ENCODE data around the gene ARHGEF37. TPM values are rescaled to one million over a fixed set of nuclear protein-coding genes. Genes with fewer than 3 reads are reported as not detected.

ARHGEF37 gene
- total RNA-seq, 1 experiment from 2014 or later: 0.70 TPM

DNA sequence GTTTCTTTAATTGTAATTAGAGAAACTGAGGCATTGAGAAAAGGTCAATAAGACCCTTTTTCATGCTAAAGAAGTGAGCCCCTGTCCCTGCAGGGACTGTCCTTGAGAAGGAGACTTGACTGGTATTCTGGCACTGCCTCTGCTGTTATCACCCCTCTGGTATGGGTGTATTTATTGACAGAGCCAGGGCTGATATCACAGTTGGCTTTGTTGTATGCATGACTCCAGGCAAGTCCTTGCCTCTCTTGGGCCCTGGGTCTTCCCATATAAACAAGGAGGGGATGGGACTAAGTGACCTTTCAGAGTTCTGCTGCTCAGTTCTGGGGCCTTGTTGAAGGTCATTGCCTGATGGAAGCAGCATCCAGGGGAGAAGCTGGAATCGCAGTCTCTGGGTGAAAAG lies 77.0 kb downstream of the ARHGEF37 start:
- Mint-ChIP-seq H3K9me3 (ENCODE audit: unreplicated experiment) (no peaks in the 10 kb centered on the region), H3K4me1 (ENCODE audit: low read depth, unreplicated experiment) (no peaks in the 10 kb centered on the region), H3K27me3 (ENCODE audit: insufficient read depth, unreplicated experiment) (no peaks in the 10 kb centered on the region), H3K27ac (ENCODE audit: unreplicated experiment) (no peak overlapping the region), H3K4me3 (ENCODE audit: unreplicated experiment) (no peak overlapping the region), H3K36me3 (ENCODE audit: insufficient read depth, unreplicated experiment) (no peaks in the 10 kb centered on the region)
- no peak overlapping the region for H3K4me3 ChIP-seq (ENCODE audit: low read depth, low read length)
- ChIA-PET CTCF (no interaction called here), POLR2A (no interaction called here)
- H3K4me1 ChIP-seq: no peaks in the 10 kb centered on the region
- intact Hi-C loops (cut with micrococcal nuclease; ENCODE audit: unreplicated experiment): loop anchor here (5.0 kb wide), 1 partner anchor 119 kb away; no protein-coding TSS in a partner anchor
- DNase-seq: no peak
- 0 out of 2 replicates have a peak, but pooled peaks cover 3% of the 10 kb centered on the region for H3K9me3 ChIP-seq
- H3K27me3 ChIP-seq (replicated peaks; ENCODE audit: control insufficient read depth, insufficient read depth, low read length): no peaks in the 10 kb centered on the region
- H3K36me3 ChIP-seq (ENCODE audit: control insufficient read depth, insufficient read depth, low read length): no peaks in the 10 kb centered on the region
- BruUV-seq (replicated peaks): no TSS peak
- TF ChIP-seq, protein P1, sequence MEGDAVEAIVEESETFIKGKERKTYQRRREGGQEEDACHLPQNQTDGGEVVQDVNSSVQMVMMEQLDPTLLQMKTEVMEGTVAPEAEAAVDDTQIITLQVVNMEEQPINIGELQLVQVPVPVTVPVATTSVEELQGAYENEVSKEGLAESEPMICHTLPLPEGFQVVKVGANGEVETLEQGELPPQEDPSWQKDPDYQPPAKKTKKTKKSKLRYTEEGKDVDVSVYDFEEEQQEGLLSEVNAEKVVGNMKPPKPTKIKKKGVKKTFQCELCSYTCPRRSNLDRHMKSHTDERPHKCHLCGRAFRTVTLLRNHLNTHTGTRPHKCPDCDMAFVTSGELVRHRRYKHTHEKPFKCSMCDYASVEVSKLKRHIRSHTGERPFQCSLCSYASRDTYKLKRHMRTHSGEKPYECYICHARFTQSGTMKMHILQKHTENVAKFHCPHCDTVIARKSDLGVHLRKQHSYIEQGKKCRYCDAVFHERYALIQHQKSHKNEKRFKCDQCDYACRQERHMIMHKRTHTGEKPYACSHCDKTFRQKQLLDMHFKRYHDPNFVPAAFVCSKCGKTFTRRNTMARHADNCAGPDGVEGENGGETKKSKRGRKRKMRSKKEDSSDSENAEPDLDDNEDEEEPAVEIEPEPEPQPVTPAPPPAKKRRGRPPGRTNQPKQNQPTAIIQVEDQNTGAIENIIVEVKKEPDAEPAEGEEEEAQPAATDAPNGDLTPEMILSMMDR (IDR thresholded peaks at IDR 0.05; ENCODE audit: insufficient read depth in 1 of 2, low read depth in 1 of 2, low read length in 1 of 2, severe bottlenecking in 1 of 2, unreplicated experiment in 1 of 2): no peak

DNA sequence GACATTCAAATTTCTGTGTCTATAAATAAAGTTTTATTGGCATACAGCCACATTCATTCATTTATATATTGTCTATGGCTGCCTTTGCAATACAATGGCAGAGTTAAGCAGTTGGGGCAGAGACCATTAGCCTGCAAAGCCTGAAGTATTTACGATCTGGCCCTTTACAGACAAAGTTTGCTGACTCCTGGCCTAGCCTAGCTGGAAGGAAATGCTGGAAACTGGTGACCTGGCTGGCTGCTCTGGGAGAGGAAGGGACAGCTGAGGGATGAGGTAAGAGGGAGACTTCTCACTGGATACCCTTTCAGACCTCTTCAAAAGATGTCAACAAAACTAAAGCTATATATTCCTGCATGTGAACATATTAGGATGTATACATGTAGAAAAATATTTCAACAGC lies 82.8 kb downstream of the ARHGEF37 start:
- Histone ChIP-seq H3K9me3 (no peaks in the 10 kb centered on the region), H3K4me1 (no peaks in the 10 kb centered on the region), H3K27me3 (replicated peaks; ENCODE audit: control insufficient read depth, insufficient read depth, low read length) (no peaks in the 10 kb centered on the region), H3K36me3 (ENCODE audit: control insufficient read depth, insufficient read depth, low read length) (no peaks in the 10 kb centered on the region), H3K4me3 (ENCODE audit: low read depth, low read length) (no peak overlapping the region)
- BruUV-seq (replicated peaks): no TSS peak
- Mint-ChIP-seq H3K36me3 (ENCODE audit: insufficient read depth, unreplicated experiment) (no peaks in the 10 kb centered on the region), H3K9me3 (ENCODE audit: unreplicated experiment) (peaks cover 11% of the 10 kb centered on the region), H3K4me3 (ENCODE audit: unreplicated experiment) (no peak overlapping the region), H3K27me3 (ENCODE audit: insufficient read depth, unreplicated experiment) (no peaks in the 10 kb centered on the region), H3K27ac (ENCODE audit: unreplicated experiment) (no peak overlapping the region), H3K4me1 (ENCODE audit: low read depth, unreplicated experiment) (no peaks in the 10 kb centered on the region)
- intact Hi-C loops (cut with micrococcal nuclease; ENCODE audit: unreplicated experiment): loop anchor here (2.0 kb wide), 1 partner anchor 27 kb away; no protein-coding TSS in a partner anchor
- DNase-seq: no peak
- ChIA-PET CTCF (no interaction called here), POLR2A (no interaction called here)
- TF ChIP-seq, protein P1 (IDR thresholded peaks at IDR 0.05; ENCODE audit: insufficient read depth in 1 of 2, low read depth in 1 of 2, low read length in 1 of 2, severe bottlenecking in 1 of 2, unreplicated experiment in 1 of 2): no peak

DNA sequence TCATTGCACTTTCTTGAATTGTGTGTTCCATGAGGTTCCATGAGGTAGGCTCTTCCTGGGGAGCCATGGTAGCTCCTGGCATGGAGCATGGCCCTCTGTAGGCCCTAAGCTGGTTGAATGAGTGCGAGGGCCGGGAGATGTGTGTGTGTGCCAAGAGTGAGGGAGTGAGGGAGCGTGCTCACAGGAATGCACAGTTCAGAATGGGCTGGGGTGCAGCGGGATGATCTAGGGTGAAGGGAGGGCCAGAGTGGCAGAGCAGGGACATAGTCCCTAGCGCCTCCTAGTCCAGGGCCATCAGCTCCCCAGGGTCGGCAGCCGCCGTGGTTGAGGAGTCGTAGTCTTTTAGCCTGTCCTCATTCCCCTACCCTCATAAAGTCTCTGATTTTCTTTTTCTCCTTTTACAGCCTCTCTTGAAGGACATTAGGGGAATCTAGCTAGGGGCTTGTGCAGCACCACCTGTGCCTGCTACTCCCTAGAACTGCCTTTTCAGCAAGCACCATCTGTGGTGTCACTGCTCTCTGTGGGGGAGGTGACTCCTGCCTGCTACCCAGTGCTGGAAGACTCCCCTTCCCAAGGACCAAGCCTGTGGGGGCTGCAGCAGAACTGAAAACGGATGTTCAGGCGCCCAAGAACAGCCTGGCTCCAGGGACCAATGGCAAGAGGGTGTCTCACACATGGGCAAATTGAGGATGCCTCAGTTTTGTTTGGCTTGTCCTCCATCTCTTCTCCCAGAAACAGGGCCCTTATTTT lies 83.5 kb downstream of the ARHGEF37 start:
- Histone ChIP-seq H3K36me3 (ENCODE audit: control insufficient read depth, insufficient read depth, low read length) (no peaks in the 10 kb centered on the region), H3K27me3 (replicated peaks; ENCODE audit: control insufficient read depth, insufficient read depth, low read length) (no peaks in the 10 kb centered on the region), H3K4me1 (no peaks in the 10 kb centered on the region), H3K9me3 (no peaks in the 10 kb centered on the region), H3K4me3 (ENCODE audit: low read depth, low read length) (no peak overlapping the region)
- TF ChIP-seq, protein P1 (IDR thresholded peaks at IDR 0.05; ENCODE audit: insufficient read depth in 1 of 2, low read depth in 1 of 2, low read length in 1 of 2, severe bottlenecking in 1 of 2, unreplicated experiment in 1 of 2): no peak
- Mint-ChIP-seq H3K27ac (ENCODE audit: unreplicated experiment) (no peak overlapping the region), H3K36me3 (ENCODE audit: insufficient read depth, unreplicated experiment) (no peaks in the 10 kb centered on the region), H3K27me3 (ENCODE audit: insufficient read depth, unreplicated experiment) (no peaks in the 10 kb centered on the region), H3K4me3 (ENCODE audit: unreplicated experiment) (no peak overlapping the region), H3K4me1 (ENCODE audit: low read depth, unreplicated experiment) (no peaks in the 10 kb centered on the region), H3K9me3 (ENCODE audit: unreplicated experiment) (peaks cover 11% of the 10 kb centered on the region)
- POLR2A ChIA-PET: no interaction called here
- no peak for DNase-seq
- CTCF ChIA-PET: interaction anchor here (1.8 kb wide), 1 partner anchor 8 kb away, joined by 5 read pairs; no protein-coding TSS in a partner anchor
- intact Hi-C loops (cut with micrococcal nuclease; ENCODE audit: unreplicated experiment): loop anchor here (2.0 kb wide), 1 partner anchor 28 kb away; no protein-coding TSS in a partner anchor
- BruUV-seq (replicated peaks): no TSS peak

Data from Caco-2 (cell line).